Measurements from ENCODE around the gene RAI1. TPM values are rescaled to one million over a fixed set of nuclear protein-coding genes. Genes with fewer than 3 reads are reported as not detected.
A peak's percentile ranks its signal among the peaks of the same experiment; 100 is the strongest.

RAI1 gene
- total RNA-seq, 1 donor from 2014 or later = 39.1 TPM

DNA sequence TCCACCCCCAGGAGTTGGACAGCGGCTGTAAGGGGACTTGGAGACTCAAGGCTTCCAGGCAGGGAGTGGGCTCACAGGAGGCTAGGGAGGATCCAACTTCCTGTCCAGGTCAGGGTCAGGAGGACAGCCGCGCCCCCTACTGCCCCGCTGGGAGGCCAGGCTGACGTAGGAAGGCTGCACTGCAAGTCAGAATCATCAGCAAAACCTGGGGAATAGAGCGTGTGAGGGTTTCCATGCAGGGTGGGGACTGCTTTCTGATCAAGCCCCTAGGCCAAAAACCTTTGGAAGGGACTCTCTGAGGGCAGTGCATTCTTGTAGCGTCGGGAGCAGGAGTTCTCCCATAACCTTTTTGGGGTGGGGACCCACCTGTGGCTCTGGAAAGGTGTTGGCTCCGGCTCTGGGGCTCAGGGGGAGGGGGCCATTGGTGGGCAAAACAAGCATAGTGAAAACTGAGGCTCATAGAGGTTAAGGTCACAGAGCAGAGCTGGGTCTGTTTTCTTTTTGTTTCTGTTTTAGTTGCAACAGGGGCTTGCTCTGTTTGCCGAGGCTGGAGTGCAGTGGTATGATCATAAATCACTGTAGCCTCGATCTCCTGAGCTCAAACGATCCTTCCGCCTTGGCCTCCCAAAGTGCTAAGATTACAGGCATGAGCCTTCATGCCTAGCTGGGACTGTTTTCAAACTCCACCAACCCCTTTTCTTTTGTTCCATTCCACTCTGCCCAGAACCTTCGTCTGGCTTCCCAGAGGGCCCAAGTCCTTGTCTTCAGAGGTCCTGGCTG is 22.1 kb downstream of the RAI1 start:
- Histone ChIP-seq H3K36me3 (ENCODE audit: insufficient read depth, low read length) (no peaks in the 10 kb centered on the region), H3K4me2 (ENCODE audit: low read length) (no peak overlapping the region), H3K79me2 (ENCODE audit: insufficient read depth, low read length) (peaks cover 96% of the 10 kb centered on the region), H3K4me3 (ENCODE audit: insufficient read depth, low read depth, low read length) (no peak overlapping the region), H3K9me3 (ENCODE audit: insufficient read depth, low read depth, low read length) (no peaks in the 10 kb centered on the region), H3K27me3 (ENCODE audit: insufficient read depth, low read length) (no peaks in the 10 kb centered on the region), H3K4me1 (ENCODE audit: insufficient read depth, low read length) (peaks cover 28% of the 10 kb centered on the region), H3K27ac (ENCODE audit: low read depth, low read length) (no peak overlapping the region), H4K20me1 (ENCODE audit: insufficient read depth, low read length) (peaks cover 94% of the 10 kb centered on the region), H2AFZ (ENCODE audit: low read depth, low read length) (no peak overlapping the region), H3K9ac (ENCODE audit: low read length) (no peak overlapping the region)
- DNase-seq (ENCODE audit: low read depth) (no peak), FAIRE-seq (no peak)
- no peak for TF ChIP-seq EZH2 (IDR thresholded peaks at IDR 0.05; ENCODE audit: insufficient read depth, low read length)
- TF ChIP-seq, protein P1, sequence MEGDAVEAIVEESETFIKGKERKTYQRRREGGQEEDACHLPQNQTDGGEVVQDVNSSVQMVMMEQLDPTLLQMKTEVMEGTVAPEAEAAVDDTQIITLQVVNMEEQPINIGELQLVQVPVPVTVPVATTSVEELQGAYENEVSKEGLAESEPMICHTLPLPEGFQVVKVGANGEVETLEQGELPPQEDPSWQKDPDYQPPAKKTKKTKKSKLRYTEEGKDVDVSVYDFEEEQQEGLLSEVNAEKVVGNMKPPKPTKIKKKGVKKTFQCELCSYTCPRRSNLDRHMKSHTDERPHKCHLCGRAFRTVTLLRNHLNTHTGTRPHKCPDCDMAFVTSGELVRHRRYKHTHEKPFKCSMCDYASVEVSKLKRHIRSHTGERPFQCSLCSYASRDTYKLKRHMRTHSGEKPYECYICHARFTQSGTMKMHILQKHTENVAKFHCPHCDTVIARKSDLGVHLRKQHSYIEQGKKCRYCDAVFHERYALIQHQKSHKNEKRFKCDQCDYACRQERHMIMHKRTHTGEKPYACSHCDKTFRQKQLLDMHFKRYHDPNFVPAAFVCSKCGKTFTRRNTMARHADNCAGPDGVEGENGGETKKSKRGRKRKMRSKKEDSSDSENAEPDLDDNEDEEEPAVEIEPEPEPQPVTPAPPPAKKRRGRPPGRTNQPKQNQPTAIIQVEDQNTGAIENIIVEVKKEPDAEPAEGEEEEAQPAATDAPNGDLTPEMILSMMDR (IDR thresholded peaks at IDR 0.05; ENCODE audit: insufficient read depth, low read depth, low read length) = no peak
- Mint-ChIP-seq H3K36me3 (ENCODE audit: low read depth, unreplicated experiment) (peaks cover 22% of the 10 kb centered on the region), H3K4me1 (ENCODE audit: low read depth, unreplicated experiment) (peaks cover 55% of the 10 kb centered on the region), H3K9me3 (ENCODE audit: unreplicated experiment) (no peaks in the 10 kb centered on the region), H3K4me3 (ENCODE audit: unreplicated experiment) (peak overlapping the region; percentile 55), H3K27me3 (ENCODE audit: low read depth, unreplicated experiment) (no peaks in the 10 kb centered on the region), H3K27ac (ENCODE audit: unreplicated experiment) (peak overlapping the region; percentile 12)

GRCh38 chr17:17704931-17705330 is 23.7 kb downstream of the RAI1 start:
- no peaks in the 10 kb centered on the region for H3K9me3 ChIP-seq (ENCODE audit: insufficient read depth, low read depth, low read length)
- peaks cover 94% of the 10 kb centered on the region for H4K20me1 ChIP-seq (ENCODE audit: insufficient read depth, low read length)
- peaks cover 94% of the 10 kb centered on the region for H3K79me2 ChIP-seq (ENCODE audit: insufficient read depth, low read length)
- H3K4me3 Mint-ChIP-seq (ENCODE audit: unreplicated experiment) = peak overlapping the region; percentile 40
- no peaks in the 10 kb centered on the region for H3K27me3 ChIP-seq (ENCODE audit: insufficient read depth, low read length)
- H3K27ac Mint-ChIP-seq (ENCODE audit: unreplicated experiment) = no peak overlapping the region
- H2AFZ ChIP-seq (ENCODE audit: low read depth, low read length) = no peak overlapping the region
- peaks cover 2% of the 10 kb centered on the region for H3K9me3 Mint-ChIP-seq (ENCODE audit: unreplicated experiment)
- H3K4me1 ChIP-seq (ENCODE audit: insufficient read depth, low read length) = peaks cover 12% of the 10 kb centered on the region
- TF ChIP-seq, protein P1 (IDR thresholded peaks at IDR 0.05; ENCODE audit: insufficient read depth, low read depth, low read length) = no peak
- TF ChIP-seq EZH2 (IDR thresholded peaks at IDR 0.05; ENCODE audit: insufficient read depth, low read length) = no peak
- H3K4me3 ChIP-seq (ENCODE audit: insufficient read depth, low read depth, low read length) = no peak overlapping the region
- no peak overlapping the region for H3K27ac ChIP-seq (ENCODE audit: low read depth, low read length)
- H3K4me2 ChIP-seq (ENCODE audit: low read length) = no peak overlapping the region
- H3K36me3 ChIP-seq (ENCODE audit: insufficient read depth, low read length) = no peaks in the 10 kb centered on the region
- FAIRE-seq (no peak), DNase-seq (ENCODE audit: low read depth) (no peak)
- peaks cover 46% of the 10 kb centered on the region for H3K4me1 Mint-ChIP-seq (ENCODE audit: low read depth, unreplicated experiment)
- no peaks in the 10 kb centered on the region for H3K27me3 Mint-ChIP-seq (ENCODE audit: low read depth, unreplicated experiment)
- H3K36me3 Mint-ChIP-seq (ENCODE audit: low read depth, unreplicated experiment) = peaks cover 24% of the 10 kb centered on the region
- no peak overlapping the region for H3K9ac ChIP-seq (ENCODE audit: low read length)
